ENCODE data around the gene CROCC. TPM values are rescaled to one million over a fixed set of nuclear protein-coding genes. Genes with fewer than 3 reads are reported as not detected.

CROCC gene
- total RNA-seq, 6 experiments from 2014 or later, result 6.5 to 12.7 (median 9.4) TPM

- no peaks in the 10 kb centered on the region for H3K9me3 ChIP-seq
- 64% methylated on average over 2 of the region's 8 CpGs for WGBS (ENCODE audit: insufficient coverage, low coverage, low lambda C conversion rate, missing lambda C conversion rate)
- H3K27me3 ChIP-seq, result no peaks in the 10 kb centered on the region
- DNase-seq (no peak), ATAC-seq (no peak)
- H3K36me3 ChIP-seq, result no peaks in the 10 kb centered on the region
- no peak overlapping the region for H3K27ac ChIP-seq
- intact Hi-C loops (cut with DNase I), result no loop called here
- H3K4me3 ChIP-seq, result no peak overlapping the region
- peaks cover 0 to 7% (median 0%) of the 10 kb centered on the region in 4 donors for H3K4me1 ChIP-seq
- TF ChIP-seq, protein P1, sequence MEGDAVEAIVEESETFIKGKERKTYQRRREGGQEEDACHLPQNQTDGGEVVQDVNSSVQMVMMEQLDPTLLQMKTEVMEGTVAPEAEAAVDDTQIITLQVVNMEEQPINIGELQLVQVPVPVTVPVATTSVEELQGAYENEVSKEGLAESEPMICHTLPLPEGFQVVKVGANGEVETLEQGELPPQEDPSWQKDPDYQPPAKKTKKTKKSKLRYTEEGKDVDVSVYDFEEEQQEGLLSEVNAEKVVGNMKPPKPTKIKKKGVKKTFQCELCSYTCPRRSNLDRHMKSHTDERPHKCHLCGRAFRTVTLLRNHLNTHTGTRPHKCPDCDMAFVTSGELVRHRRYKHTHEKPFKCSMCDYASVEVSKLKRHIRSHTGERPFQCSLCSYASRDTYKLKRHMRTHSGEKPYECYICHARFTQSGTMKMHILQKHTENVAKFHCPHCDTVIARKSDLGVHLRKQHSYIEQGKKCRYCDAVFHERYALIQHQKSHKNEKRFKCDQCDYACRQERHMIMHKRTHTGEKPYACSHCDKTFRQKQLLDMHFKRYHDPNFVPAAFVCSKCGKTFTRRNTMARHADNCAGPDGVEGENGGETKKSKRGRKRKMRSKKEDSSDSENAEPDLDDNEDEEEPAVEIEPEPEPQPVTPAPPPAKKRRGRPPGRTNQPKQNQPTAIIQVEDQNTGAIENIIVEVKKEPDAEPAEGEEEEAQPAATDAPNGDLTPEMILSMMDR (IDR thresholded peaks at IDR 0.05), result no peak
- TF ChIP-seq POLR2A (IDR thresholded peaks at IDR 0.05), result no peak
These were observed 35.0 kb downstream of the CROCC start for GRCh38 chr1:16956775-16957174.

DNA sequence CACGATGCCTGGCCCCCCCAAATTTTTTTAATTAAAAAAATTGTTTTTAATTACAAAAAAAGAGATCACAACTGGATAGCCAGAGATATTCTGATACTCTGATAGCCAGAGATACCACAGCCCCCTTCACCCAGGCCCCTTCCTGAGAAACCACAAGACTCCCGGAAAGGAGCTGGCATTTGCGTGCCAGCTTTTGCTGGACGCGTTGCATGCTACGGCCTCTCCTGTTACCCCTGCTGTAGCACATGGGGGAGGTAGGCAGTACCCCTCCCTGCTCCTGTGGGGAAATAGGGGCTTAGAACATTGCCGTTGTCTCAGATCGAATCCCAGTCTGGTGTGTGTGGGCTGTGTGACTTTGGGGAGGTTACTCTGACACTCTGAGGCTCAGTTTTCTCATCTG lies 36.0 kb downstream of the CROCC start:
- Histone ChIP-seq H3K36me3 (no peaks in the 10 kb centered on the region), H3K4me1 (peaks cover 0 to 7% (median 0%) of the 10 kb centered on the region in 4 donors), H3K9me3 (no peaks in the 10 kb centered on the region), H3K27me3 (no peaks in the 10 kb centered on the region), H3K27ac (no peak overlapping the region), H3K4me3 (no peak overlapping the region)
- 72% methylated on average over 8 of the region's 8 CpGs for WGBS (ENCODE audit: insufficient coverage, low coverage, low lambda C conversion rate, missing lambda C conversion rate)
- DNase-seq (no peak), ATAC-seq (no peak)
- intact Hi-C loops (cut with DNase I), result no loop called here
- TF ChIP-seq, protein P1 (IDR thresholded peaks at IDR 0.05), result no peak
- TF ChIP-seq POLR2A (IDR thresholded peaks at IDR 0.05), result no peak

DNA sequence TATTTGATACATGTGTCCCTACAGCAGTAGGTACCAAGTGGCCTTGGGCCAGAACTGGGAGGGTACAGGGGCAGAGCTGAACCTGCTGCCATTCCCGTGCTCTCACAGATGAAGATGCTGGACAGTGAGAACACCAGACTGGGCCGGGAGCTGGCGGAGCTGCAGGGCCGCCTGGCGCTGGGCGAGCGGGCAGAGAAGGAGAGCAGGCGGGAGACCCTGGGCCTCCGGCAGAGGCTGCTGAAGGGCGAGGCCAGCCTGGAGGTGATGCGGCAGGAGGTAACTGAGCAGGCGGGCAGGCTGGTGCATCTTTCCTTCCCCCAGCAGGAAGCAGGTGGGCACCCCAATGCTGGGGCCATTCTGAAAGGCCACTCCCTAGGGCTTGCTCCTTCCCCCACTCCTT lies 36.7 kb downstream of the CROCC start:
- Histone ChIP-seq H3K27me3 (no peaks in the 10 kb centered on the region), H3K9me3 (no peaks in the 10 kb centered on the region), H3K4me1 (peaks cover 0 to 7% (median 0%) of the 10 kb centered on the region in 4 donors), H3K4me3 (no peak overlapping the region), H3K27ac (no peak overlapping the region), H3K36me3 (no peaks in the 10 kb centered on the region)
- 94% methylated on average over 10 of the region's 12 CpGs for WGBS (ENCODE audit: insufficient coverage, low coverage, low lambda C conversion rate, missing lambda C conversion rate)
- no peak for ATAC-seq
- TF ChIP-seq POLR2A (IDR thresholded peaks at IDR 0.05), result no peak
- TF ChIP-seq, protein P1 (IDR thresholded peaks at IDR 0.05), result no peak
- intact Hi-C loops (cut with DNase I), result no loop called here
- DNase-seq, result no peak

DNA sequence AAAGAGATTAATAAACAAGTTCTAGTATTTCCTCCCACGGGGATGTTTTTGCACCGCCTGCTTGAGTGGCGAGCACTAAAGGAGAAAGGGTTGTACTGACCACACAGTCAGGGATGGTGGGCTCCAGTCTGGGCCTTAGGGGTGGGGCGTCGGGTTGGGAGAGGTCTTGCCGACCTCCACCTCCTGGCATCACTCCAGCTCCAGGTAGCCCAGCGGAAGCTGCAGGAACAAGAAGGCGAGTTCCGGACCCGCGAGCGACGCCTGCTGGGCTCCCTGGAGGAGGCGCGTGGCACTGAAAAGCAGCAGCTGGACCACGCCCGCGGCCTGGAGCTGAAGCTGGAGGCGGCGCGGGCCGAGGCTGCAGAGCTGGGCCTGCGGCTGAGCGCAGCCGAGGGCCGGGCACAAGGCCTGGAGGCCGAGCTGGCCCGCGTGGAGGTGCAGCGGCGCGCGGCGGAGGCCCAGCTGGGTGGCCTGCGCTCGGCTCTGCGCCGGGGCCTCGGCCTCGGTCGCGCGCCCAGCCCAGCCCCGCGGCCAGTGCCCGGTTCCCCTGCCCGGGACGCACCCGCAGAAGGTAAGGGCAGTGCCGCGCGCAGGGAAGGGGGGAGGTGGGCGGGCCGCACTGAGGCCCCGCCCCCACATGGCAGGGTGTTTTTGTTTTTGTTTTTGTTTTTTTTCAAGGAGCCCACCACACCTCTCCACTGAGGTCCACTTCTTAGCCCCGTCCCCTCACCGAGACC lies 39.0 kb downstream of the CROCC start:
- Histone ChIP-seq H3K27me3 (no peaks in the 10 kb centered on the region), H3K9me3 (no peaks in the 10 kb centered on the region), H3K36me3 (no peaks in the 10 kb centered on the region), H3K4me1 (peaks cover 0 to 7% (median 0%) of the 10 kb centered on the region in 4 donors), H3K4me3 (peak overlapping the region in 2 of 3 donors; percentile 23 to 44), H3K27ac (no peak overlapping the region)
- WGBS (ENCODE audit: insufficient coverage, low coverage, low lambda C conversion rate, missing lambda C conversion rate), result 25% methylated on average over 8 of the region's 57 CpGs
- DNase-seq (peak; percentile 88 to 89 (median 89)), ATAC-seq (peak; percentile 86 to 91 (median 90))
- intact Hi-C loops (cut with DNase I), result loop anchor here (10.0 kb wide), 2 partner anchors 54 to 74 kb away; partner anchors contain the start of gene ATP13A2 (in 1 of the 2)
- TF ChIP-seq POLR2A (IDR thresholded peaks at IDR 0.05), result no peak
- TF ChIP-seq, protein P1 (IDR thresholded peaks at IDR 0.05), result peak; percentile 71 to 78 (median 72)
